Measurements from ENCODE around the gene SLC25A38. TPM values are rescaled to one million over a fixed set of nuclear protein-coding genes. Genes with fewer than 3 reads are reported as not detected.

Gene SLC25A38
- total and polyA plus RNA-seq, 4 donors: 24.8 to 31.0 (median 27.4) TPM

DNA sequence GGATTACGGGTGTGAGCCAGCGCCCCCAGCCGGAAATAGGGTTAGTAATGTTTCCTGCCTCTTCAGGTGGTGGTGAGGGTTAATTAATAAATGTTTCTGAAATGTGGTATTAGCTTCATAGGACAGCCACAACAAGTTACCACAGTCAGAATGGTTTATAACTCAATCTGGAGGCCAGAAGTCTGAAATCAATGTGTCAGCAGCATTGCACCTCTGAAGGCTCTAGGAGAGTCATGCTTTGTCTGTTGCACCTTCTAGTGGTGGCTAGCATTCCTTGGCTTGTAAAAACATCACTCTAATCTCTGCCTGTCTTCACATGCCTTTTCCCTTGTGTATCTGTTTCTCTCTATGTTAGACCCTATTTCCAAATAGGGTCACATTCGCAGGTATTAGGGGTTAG is 15.5 kb downstream of the SLC25A38 start:
- H3K4me3 ChIP-seq: no peak overlapping the region
- no peak for TF ChIP-seq CTCF (IDR thresholded peaks at IDR 0.05; ENCODE audit: control extremely low read depth, extremely low read depth)
- no peak overlapping the region for H3K27ac ChIP-seq (ENCODE audit: low read depth in 1 of 2, low read length in 1 of 2)
- no peak for ATAC-seq (ENCODE audit: insufficient read depth, low FRiP score)
- WGBS, 2 donors: 72 to 92% methylated on average over 4 of the region's 4 CpGs
- H3K36me3 ChIP-seq (ENCODE audit: control insufficient read depth in 4 of 4, insufficient read depth in 4 of 4, low read length in 4 of 4): peaks cover 3 to 21% (median 17%) of the 10 kb centered on the region in 4 donors
- DNase-seq: no peak
- H3K9me3 ChIP-seq (ENCODE audit: control insufficient read depth in 4 of 4, insufficient read depth in 3 of 4, low read length in 3 of 4): no peaks in the 10 kb centered on the region
- no peaks in the 10 kb centered on the region for H3K27me3 ChIP-seq (ENCODE audit: control insufficient read depth in 3 of 3, insufficient read depth in 3 of 3, low read length in 2 of 3)
- H3K9ac ChIP-seq (ENCODE audit: insufficient read depth in 1 of 2, low read length in 2 of 2): no peak overlapping the region
- H3K4me1 ChIP-seq (ENCODE audit: control insufficient read depth in 5 of 5, insufficient read depth in 5 of 5, low read length in 5 of 5): no peaks in the 10 kb centered on the region

DNA sequence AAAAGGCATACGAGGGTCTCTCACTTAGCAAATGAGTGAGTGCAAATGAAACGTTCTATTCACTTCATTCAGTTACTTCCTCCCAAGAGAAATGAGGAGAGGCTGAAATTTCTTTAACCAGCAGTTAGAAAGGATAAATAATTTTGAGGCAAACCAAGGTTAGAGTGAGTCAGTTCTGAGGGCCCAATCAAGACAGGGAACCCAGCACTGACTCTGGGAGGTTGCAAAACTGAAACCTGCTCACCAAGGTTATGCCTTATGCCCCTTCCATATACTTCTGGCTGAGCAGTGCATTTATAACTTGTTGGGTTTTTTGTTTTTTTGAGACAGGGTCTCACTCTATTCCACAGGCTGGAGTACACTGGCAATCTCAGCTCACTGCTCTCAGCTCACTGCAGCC is 18.8 kb downstream of the SLC25A38 start:
- H3K27ac ChIP-seq (ENCODE audit: low read depth in 1 of 2, low read length in 1 of 2): no peak overlapping the region
- no peaks in the 10 kb centered on the region for H3K9me3 ChIP-seq (ENCODE audit: control insufficient read depth in 4 of 4, insufficient read depth in 3 of 4, low read length in 3 of 4)
- 64 to 68% methylated on average over 2 of the region's 2 CpGs for WGBS, 2 donors
- no peak overlapping the region for H3K4me3 ChIP-seq
- ATAC-seq (ENCODE audit: insufficient read depth, low FRiP score) (no peak), DNase-seq (no peak)
- peaks cover 0 to 9% (median 8%) of the 10 kb centered on the region in 4 donors for H3K36me3 ChIP-seq (ENCODE audit: control insufficient read depth in 4 of 4, insufficient read depth in 4 of 4, low read length in 4 of 4)
- H3K27me3 ChIP-seq (ENCODE audit: control insufficient read depth in 3 of 3, insufficient read depth in 3 of 3, low read length in 2 of 3): no peaks in the 10 kb centered on the region
- H3K4me1 ChIP-seq (ENCODE audit: control insufficient read depth in 5 of 5, insufficient read depth in 5 of 5, low read length in 5 of 5): peaks cover 0 to 5% (median 0%) of the 10 kb centered on the region in 5 donors
- no peak overlapping the region for H3K9ac ChIP-seq (ENCODE audit: insufficient read depth in 1 of 2, low read length in 2 of 2)
- no peak for TF ChIP-seq CTCF (IDR thresholded peaks at IDR 0.05; ENCODE audit: control extremely low read depth, extremely low read depth)

DNA sequence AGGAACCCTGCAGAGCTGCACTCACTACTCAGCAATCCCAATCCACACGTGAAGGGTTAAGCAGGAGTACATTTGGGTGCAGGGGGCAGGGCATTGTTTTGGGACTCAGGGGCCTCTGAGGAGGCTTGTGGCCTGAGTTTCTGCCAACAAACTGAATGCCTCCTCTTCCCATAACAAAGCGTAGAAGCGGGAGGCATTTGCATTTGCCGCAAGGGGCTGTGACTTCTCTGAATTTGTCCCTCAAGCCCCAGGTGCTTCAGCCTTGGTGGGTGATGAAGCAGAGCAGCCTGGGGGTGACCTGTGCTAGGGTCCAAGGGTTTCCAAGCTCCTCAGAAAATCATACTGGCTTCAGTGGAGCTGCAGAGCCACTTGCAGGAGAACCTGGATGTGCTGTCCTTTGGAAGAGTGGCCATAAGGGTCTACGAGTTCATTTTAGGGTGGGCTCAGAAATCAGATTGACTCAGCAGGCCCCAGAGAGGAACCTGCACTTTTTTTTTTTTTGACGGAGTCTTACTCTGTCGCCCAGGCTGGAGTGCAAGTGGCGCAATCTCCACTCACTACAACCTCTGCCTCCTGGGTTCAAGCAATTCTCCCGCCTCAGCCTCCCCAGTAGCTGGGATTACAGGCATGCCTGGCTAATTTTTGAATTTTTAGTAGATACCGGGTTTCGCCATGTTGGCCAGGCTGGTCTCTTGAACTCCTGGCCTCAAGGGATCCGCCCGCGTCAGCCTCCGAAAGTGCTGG is 21.9 kb downstream of the SLC25A38 start:
- Histone ChIP-seq H3K9ac (ENCODE audit: insufficient read depth in 1 of 2, low read length in 2 of 2) (no peak overlapping the region), H3K9me3 (ENCODE audit: control insufficient read depth in 4 of 4, insufficient read depth in 3 of 4, low read length in 3 of 4) (no peaks in the 10 kb centered on the region), H3K27ac (ENCODE audit: low read depth in 1 of 2, low read length in 1 of 2) (no peak overlapping the region), H3K4me3 (no peak overlapping the region), H3K36me3 (ENCODE audit: control insufficient read depth in 4 of 4, insufficient read depth in 4 of 4, low read length in 4 of 4) (peaks cover 7 to 20% (median 10%) of the 10 kb centered on the region in 4 donors), H3K4me1 (ENCODE audit: control insufficient read depth in 5 of 5, insufficient read depth in 5 of 5, low read length in 5 of 5) (peaks cover 0 to 17% (median 7%) of the 10 kb centered on the region in 5 donors), H3K27me3 (ENCODE audit: control insufficient read depth in 3 of 3, insufficient read depth in 3 of 3, low read length in 2 of 3) (no peaks in the 10 kb centered on the region)
- TF ChIP-seq CTCF (IDR thresholded peaks at IDR 0.05; ENCODE audit: control extremely low read depth, extremely low read depth): no peak
- WGBS, 2 donors: 81 to 89% methylated on average over 15 of the region's 15 CpGs
- DNase-seq (no peak), ATAC-seq (ENCODE audit: insufficient read depth, low FRiP score) (no peak)

Measured in lung (tissue), 12 donors.